ENCODE results near the gene INTS13. TPM values are rescaled to one million over a fixed set of nuclear protein-coding genes. Genes with fewer than 3 reads are reported as not detected.
A peak's percentile ranks its signal among the peaks of the same experiment; 100 is the strongest.

Gene INTS13
- total and polyA plus RNA-seq, 2 of the 8 experiments (the other 6 are each of a cell fraction or from before 2014, with no cell fraction given) = 20.5 to 58.2 TPM

DNA sequence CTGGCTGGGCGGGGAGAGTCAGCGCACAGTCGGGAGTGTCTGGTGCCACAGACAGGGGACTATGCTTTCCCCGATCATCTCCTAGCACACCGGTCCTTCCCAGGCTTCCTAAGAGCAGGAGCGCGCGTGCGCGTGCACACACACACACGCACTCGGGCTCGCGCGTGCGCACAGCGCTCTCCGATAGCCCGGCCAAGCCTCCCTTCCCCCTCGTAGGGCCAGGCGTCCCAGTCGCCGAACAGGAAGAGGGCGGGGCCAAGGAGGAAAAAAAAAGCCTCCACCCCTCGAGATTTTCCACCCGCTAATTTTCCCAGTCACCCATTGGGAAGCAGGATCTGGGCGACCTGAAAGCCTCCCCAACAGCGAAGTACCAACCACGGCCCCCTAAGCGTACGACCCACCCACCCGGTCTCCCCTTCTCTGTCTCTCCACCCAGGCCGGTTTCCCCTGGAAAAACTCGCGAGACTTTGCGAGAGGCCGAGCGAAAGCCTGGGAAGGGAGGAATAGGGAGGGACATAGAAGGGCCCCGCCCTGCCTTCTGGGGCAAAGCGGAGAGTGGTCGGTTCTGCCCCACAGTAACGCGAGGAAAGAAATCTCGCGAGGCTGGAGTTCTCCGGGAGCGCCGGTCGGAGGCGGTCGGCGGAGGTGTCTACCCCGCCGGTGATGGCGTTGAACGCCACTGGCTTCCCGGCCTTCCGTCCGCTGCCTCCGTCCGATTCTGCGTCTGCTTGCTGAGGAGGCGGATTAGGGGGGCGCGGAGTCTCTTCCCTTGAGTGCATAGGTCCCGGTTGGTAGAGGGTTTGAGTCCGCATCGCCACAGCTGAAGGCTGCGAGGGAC, at the start of gene INTS13, which contains the start of gene FGFR1OP2 (continued):
- TF ChIP-seq KDM4A (IDR thresholded peaks at IDR 0.05; ENCODE audit: low read depth, low read length, severe bottlenecking) = peak; percentile 88
- TF ChIP-seq ASH2L (IDR thresholded peaks at IDR 0.05; ENCODE audit: low read length) = peak; percentile 32
- no peak for TF ChIP-seq SAP30 (IDR thresholded peaks at IDR 0.05; ENCODE audit: insufficient read depth, insufficient replicate concordance, low read length)
- no peak for TF ChIP-seq MAFK (IDR thresholded peaks at IDR 0.05; ENCODE audit: low read depth, low read length)
- TF ChIP-seq, protein P1, sequence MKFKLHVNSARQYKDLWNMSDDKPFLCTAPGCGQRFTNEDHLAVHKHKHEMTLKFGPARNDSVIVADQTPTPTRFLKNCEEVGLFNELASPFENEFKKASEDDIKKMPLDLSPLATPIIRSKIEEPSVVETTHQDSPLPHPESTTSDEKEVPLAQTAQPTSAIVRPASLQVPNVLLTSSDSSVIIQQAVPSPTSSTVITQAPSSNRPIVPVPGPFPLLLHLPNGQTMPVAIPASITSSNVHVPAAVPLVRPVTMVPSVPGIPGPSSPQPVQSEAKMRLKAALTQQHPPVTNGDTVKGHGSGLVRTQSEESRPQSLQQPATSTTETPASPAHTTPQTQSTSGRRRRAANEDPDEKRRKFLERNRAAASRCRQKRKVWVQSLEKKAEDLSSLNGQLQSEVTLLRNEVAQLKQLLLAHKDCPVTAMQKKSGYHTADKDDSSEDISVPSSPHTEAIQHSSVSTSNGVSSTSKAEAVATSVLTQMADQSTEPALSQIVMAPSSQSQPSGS (IDR thresholded peaks at IDR 0.05; ENCODE audit: low read length) = no peak; the same call in 1 of the 2 replicates
- peak; percentile 89 for TF ChIP-seq BRCA1 (IDR thresholded peaks at IDR 0.05; ENCODE audit: low read depth, low read length)
- TF ChIP-seq JUND (IDR thresholded peaks at IDR 0.05; ENCODE audit: low read length) = no peak
- TF ChIP-seq SIN3A (conservative IDR thresholded peaks at IDR 0.05 in 1 of 2, IDR thresholded peaks at IDR 0.05 in 1 of 2; ENCODE audit: low read depth in 1 of 2, low read length in 2 of 2) = 0 out of 4 replicates have a peak, but pooled peaks have one; percentile 38 to 54
- TF ChIP-seq NRF1 (IDR thresholded peaks at IDR 0.05; ENCODE audit: low read depth, low read length) = peak; percentile 93
- no peak; the same call in 1 of the 2 replicates for TF ChIP-seq SUZ12 (IDR thresholded peaks at IDR 0.05; ENCODE audit: low read length)
- no peak for TF ChIP-seq RFX5 (IDR thresholded peaks at IDR 0.05; ENCODE audit: borderline replicate concordance, low read depth, low read length)
- no peak for TF ChIP-seq SIRT6 (IDR thresholded peaks at IDR 0.05; ENCODE audit: low read length)
- TF ChIP-seq HDAC6 (IDR thresholded peaks at IDR 0.05; ENCODE audit: low read depth, low read length) = no peak
- TF ChIP-seq, protein P2, sequence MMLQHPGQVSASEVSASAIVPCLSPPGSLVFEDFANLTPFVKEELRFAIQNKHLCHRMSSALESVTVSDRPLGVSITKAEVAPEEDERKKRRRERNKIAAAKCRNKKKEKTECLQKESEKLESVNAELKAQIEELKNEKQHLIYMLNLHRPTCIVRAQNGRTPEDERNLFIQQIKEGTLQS (IDR thresholded peaks at IDR 0.05; ENCODE audit: insufficient read depth, low read depth, low read length) = no peak
- TF ChIP-seq BCL11A (IDR thresholded peaks at IDR 0.05; ENCODE audit: low read depth in 2 of 2, low read length in 2 of 2) = no peak
- TF ChIP-seq, protein P3, sequence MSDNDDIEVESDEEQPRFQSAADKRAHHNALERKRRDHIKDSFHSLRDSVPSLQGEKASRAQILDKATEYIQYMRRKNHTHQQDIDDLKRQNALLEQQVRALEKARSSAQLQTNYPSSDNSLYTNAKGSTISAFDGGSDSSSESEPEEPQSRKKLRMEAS (IDR thresholded peaks at IDR 0.05) = peak; percentile 25; the same call in 1 of the 2 replicates
- TF ChIP-seq TAF7 (optimal IDR thresholded peaks at IDR 0.05; ENCODE audit: borderline replicate concordance, low read depth, low read length) = peak; percentile 56
- no peak for TF ChIP-seq NANOG (IDR thresholded peaks at IDR 0.05; ENCODE audit: insufficient read depth, low read depth, low read length, poor library complexity, severe bottlenecking)
- no peak for TF ChIP-seq SP2 (IDR thresholded peaks at IDR 0.05; ENCODE audit: low read length)
- peak; percentile 38; the same call in 1 of the 2 replicates for TF ChIP-seq CREB1 (IDR thresholded peaks at IDR 0.05)
- TF ChIP-seq RBBP5 (IDR thresholded peaks at IDR 0.05; ENCODE audit: borderline replicate concordance, low read depth, low read length) = peak; percentile 55; the same call in 1 of the 2 replicates
